ENCODE measurements around the gene HOXD13.

The HOXD13 gene

GRCh38 chr2:176121190-176122051, 28.9 kb downstream of the HOXD13 start:
- DNase-seq (ENCODE audit: low spot score): no peak

- DNase-seq (ENCODE audit: low spot score): no peak
Measured at GRCh38 chr2:176122052-176122682, 29.6 kb downstream of the HOXD13 start.

DNA sequence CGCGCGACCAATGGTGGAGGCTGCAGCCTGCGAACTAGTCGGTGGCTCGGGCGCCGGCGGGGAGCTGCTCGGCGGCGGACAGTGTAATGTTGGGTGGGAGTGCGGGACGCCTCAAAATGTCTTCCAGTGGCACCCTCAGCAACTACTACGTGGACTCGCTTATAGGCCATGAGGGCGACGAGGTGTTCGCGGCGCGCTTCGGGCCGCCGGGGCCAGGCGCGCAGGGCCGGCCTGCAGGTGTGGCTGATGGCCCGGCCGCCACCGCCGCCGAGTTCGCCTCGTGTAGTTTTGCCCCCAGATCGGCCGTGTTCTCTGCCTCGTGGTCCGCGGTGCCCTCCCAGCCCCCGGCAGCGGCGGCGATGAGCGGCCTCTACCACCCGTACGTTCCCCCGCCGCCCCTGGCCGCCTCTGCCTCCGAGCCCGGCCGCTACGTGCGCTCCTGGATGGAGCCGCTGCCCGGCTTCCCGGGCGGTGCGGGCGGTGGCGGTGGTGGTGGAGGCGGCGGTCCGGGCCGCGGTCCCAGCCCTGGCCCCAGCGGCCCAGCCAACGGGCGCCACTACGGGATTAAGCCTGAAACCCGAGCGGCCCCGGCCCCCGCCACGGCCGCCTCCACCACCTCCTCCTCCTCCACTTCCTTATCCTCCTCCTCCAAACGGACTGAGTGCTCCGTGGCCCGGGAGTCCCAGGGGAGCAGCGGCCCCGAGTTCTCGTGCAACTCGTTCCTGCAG, 30.3 kb downstream of the HOXD13 start, which contains the start of gene HOXD9:
HOXD9 (plus strand) TSS at position 37 of the 728 bp plus-strand sequence; CDS start at position 87, 50 bp downstream.
- no peak for DNase-seq (ENCODE audit: low spot score)

DNA sequence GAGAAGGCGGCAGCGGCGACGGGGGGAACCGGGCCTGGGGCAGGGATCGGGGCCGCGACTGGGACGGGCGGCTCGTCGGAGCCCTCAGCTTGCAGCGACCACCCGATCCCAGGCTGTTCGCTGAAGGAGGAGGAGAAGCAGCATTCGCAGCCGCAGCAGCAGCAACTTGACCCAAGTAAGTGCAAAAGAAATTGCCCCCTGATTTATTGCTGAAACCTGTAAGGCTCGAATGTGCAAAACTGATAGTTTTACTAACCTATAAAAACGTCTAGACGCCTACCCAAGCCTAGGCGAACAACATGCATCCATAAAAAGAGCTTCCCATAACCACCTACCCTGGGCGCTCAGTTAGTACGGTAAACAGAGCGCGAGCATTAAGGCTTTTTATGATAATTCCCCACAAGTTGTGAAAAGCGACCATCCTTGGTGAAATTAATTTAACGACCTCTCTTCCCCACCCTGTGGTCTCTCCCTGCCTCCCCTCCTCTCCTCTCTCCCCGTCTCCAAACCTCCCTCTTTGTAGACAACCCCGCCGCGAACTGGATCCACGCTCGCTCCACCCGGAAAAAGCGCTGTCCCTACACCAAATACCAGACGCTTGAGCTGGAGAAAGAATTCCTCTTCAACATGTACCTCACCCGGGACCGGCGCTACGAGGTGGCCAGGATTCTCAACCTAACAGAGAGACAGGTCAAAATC, 31.0 kb downstream of the HOXD13 start:
- DNase-seq (ENCODE audit: low spot score): no peak

- DNase-seq (ENCODE audit: low spot score): no peak
Measured at GRCh38 chr2:176124110-176124946, 31.8 kb downstream of the HOXD13 start.

DNA sequence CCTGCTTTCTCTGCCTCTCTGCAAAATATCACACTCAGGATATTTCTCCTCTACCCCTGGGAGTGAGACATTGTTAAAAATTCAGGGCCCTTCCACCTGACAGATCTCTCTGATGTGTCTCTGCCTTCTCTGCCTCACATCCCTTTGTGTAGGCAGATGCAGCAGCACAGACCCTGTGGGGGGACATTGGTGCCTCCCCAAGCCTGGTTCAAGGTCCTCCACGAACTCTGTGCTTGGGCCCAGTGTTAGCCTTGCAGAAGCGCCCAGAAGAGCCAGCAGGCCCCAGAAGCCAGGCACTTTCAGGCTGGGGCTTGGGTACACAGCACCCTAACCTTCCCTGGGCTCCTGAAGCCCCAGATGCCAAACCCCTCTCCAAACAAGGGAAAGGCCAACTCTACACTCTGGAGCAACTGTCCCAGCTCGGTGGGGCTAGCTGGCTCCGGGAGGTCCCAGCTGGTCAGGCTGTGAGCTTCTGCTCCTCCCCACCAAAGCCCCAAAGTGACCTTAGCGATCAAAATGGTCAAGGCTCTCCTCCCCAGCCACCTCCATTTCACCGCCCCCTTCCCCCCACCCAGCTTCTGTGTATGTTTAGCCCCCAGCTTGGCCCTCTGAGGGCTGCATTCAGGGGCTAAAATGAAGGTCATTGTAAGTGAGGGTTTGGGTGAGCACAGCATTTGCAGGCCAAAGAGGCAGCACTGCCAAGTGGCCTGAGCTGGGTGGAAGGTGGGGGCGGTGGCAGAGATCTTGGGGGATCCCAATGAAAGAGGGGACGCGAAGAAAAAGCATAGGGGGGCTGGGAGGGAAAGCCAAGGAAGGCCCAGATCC, 32.6 kb downstream of the HOXD13 start:
- no peak for DNase-seq (ENCODE audit: low spot score)

GRCh38 chr2:176125772-176126054, 33.2 kb downstream of the HOXD13 start:
- DNase-seq (ENCODE audit: low spot score): no peak

GRCh38 chr2:176126929-176127773, 34.6 kb downstream of the HOXD13 start:
- DNase-seq (ENCODE audit: low spot score): peak; percentile 66

DNA sequence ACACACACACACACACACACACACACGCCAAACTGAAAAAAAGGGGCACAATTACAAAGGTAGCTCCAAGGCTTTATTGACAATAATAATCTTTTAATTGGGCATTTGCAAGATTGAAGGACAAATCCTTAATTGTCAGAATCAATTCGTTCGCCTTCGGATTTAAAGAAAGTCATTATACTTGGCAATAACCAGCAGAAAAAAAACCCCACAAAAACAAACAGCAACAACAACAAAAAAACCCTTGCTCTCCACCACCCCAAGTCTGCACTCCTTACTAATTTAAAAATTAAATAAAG, 35.2 kb downstream of the HOXD13 start:
- no peak for DNase-seq (ENCODE audit: low spot score)

DNA sequence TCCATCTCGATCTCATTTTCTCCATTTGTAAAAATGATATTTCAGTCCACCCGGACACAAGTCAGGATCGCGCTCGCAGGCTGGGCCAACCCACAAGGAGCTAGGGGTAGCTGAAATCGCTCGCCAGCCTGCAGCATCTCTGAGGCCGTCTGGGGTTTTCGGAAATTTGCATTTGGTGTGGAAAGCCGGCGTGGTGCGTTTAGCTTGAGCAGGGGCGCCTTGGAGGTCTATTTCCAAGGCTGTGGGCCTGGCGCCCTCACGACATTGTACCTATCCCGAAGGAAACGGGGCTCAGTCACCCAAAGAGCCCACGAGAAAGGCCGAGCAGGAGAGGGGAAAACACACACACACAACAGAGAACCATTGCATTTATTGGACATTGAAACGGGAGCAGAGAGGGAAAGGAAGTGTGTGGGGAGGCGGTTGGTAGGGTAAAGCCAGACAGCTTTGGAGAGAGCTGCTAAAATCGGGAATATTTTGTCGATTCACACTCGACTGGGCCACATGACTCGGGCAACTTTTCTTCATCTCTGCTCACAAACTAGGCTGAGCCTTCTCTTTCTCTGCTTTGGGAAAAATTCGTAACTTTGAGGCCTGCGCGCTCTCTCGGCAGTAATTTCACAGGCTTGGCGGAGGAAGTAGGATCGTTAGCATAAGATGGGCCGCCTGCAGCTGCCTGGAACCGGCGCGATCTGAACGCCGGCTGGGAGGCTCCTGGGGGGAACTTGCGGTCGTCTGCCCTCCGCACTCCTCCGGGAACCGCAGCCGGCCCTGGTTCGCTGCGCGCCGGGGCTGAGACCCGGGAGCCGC, 35.9 kb downstream of the HOXD13 start:
- no peak for DNase-seq (ENCODE audit: low spot score)

GRCh38 chr2:176128982-176129796, 36.7 kb downstream of the HOXD13 start, which contains the start of gene HOXD8:
Gene HOXD8, plus strand, starts transcription at chr2:176129705. Its CDS starts 662 bp downstream, at chr2:176130367.
- DNase-seq (ENCODE audit: low spot score): no peak

DNA sequence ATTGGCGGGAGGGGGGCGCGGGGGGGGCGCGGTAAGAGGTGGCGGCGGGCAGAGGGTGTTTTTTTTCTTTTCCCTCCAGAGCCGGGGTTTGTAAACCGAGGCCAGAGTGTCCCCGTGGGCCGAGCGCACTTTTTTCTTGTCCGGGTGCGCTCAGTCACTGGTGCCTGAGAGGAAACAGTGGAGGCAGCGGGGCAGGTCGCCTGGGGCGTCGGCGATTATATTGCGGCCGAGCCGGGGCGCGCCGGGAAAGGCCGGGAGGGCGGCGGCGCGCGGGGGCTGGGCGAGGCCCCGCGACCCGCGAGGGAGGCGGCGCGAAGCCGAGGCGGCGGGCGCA, 37.3 kb downstream of the HOXD13 start:
- no peak for DNase-seq (ENCODE audit: low spot score)

GRCh38 chr2:176130147-176130956, 37.8 kb downstream of the HOXD13 start:
- no peak for DNase-seq (ENCODE audit: low spot score)

- DNase-seq (ENCODE audit: low spot score): no peak
Measured at GRCh38 chr2:176130957-176131847, 38.7 kb downstream of the HOXD13 start.

- no peak for DNase-seq (ENCODE audit: low spot score)
Measured at GRCh38 chr2:176131848-176132158, 39.3 kb downstream of the HOXD13 start.

Data from CD4-positive, alpha-beta T cell treated with Interleukin-15 for 4 hours (primary cell).